ENCODE measurements around the gene DNAJC3. TPM values are rescaled to one million over a fixed set of nuclear protein-coding genes. Genes with fewer than 3 reads are reported as not detected.
"Not testable (repeated sequence)": the region's sequence is repeated elsewhere in the genome, so short reads cannot be mapped to it uniquely, and the experiment has no call there.

Gene DNAJC3
- total and polyA plus RNA-seq, 5 donors, result 14.5 to 52.2 (median 42.2) TPM

DNA sequence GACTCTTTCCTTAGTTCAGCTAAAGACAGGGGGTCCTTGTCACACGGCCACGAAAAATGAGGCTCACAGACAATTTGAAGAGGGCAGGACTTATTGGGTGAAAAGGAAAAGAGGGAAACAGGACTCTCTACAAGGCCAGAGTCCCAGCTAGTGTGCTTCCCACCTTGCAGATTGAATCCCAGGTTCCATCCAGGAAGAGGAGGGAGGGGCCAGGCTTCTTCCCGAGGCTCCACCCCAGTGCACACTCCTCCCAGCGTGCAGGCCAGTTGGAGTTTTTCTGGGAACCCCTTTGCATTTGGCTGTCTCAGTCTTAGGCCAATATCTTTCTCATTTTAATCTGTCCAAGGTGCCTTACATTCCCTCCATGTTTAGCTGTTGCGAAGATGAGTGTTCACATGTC is 106.8 kb downstream of the DNAJC3 start:
- DNase-seq (no peak), ATAC-seq (peak in 1 of 2 donors; percentile 41)
- no peaks in the 10 kb centered on the region for H3K9me3 ChIP-seq (ENCODE audit: control insufficient read depth, low read length)
- no peak overlapping the region for H3K4me3 ChIP-seq (ENCODE audit: low read length)
- WGBS, result 86% methylated on average over 5 of the region's 5 CpGs
- intact Hi-C loops (cut with DNase I), result no loop called here
- H3K4me1 ChIP-seq (ENCODE audit: control insufficient read depth, insufficient read depth, low read length), result no peaks in the 10 kb centered on the region
- no peaks in the 10 kb centered on the region for H3K27me3 ChIP-seq (ENCODE audit: control insufficient read depth, insufficient read depth)
- no peak overlapping the region for H3K27ac ChIP-seq (ENCODE audit: low read length)

DNA sequence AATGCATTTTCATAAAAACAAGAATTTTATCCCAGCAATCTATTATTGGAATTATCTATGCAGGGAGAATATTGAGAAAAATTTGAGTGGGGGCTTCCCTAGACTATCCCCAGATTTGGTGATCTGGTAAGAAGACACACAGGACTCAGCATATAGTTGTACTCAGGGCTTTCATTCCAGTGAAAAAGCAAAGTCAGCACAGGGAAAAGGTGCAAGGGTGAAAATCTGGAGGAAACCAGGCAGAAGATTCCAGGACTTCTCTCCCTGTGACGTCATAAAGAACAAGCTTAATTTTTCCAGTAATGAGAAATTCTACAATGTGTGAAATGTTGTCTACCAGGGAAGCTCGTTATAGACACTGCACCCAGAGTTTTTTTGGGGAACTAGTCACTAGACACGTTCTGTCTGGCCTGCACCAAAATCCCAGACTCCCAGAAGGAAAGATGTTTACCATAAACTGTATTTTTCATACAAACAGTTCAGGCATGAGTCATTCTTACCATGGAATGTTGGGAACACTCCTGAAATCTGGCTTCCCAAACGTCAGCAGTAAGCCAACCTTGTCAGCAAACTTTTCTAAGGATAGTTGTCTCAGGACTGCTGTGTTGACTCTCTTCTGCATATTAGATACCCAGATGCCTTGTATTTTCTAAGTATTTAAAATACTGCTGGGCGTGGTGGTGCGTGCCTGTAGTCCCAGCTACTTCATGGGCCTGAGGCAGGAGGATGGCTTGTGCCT is 107.4 kb downstream of the DNAJC3 start:
- peak in 1 of 2 donors; percentile 49 for ATAC-seq
- WGBS, result 69% methylated on average over 6 of the region's 6 CpGs
- Histone ChIP-seq H3K27ac (ENCODE audit: low read length) (no peak overlapping the region), H3K4me1 (ENCODE audit: control insufficient read depth, insufficient read depth, low read length) (no peaks in the 10 kb centered on the region), H3K27me3 (ENCODE audit: control insufficient read depth, insufficient read depth) (no peaks in the 10 kb centered on the region), H3K9me3 (ENCODE audit: control insufficient read depth, low read length) (no peaks in the 10 kb centered on the region), H3K4me3 (ENCODE audit: low read length) (no peak overlapping the region)
- no peak for DNase-seq
- intact Hi-C loops (cut with DNase I), result no loop called here

DNA sequence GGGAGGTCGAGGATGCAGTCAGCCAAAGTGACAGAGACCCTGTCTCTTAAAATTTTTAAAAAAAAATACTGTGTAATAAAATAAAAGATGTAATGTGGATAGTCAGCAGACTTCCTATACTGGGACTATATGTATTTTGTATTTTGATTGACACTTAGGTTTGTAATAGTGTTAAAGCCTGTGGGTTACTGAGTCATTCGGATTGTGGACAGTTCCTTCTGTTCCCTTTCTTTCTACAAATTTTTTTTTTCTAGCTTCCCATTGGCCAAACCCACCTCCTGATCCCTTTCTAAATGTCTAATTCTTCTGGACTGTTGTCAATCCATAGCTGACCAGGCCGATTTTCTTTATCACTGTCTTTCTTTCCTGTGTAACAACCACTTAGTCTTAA is 108.0 kb downstream of the DNAJC3 start:
- 81% methylated on average over 3 of the region's 3 CpGs for WGBS
- H3K27me3 ChIP-seq (ENCODE audit: control insufficient read depth, insufficient read depth), result no peaks in the 10 kb centered on the region
- intact Hi-C loops (cut with DNase I), result no loop called here
- DNase-seq (no peak), ATAC-seq (no peak)
- no peaks in the 10 kb centered on the region for H3K4me1 ChIP-seq (ENCODE audit: control insufficient read depth, insufficient read depth, low read length)
- no peak overlapping the region for H3K4me3 ChIP-seq (ENCODE audit: low read length)
- no peaks in the 10 kb centered on the region for H3K9me3 ChIP-seq (ENCODE audit: control insufficient read depth, low read length)
- no peak overlapping the region for H3K27ac ChIP-seq (ENCODE audit: low read length)

DNA sequence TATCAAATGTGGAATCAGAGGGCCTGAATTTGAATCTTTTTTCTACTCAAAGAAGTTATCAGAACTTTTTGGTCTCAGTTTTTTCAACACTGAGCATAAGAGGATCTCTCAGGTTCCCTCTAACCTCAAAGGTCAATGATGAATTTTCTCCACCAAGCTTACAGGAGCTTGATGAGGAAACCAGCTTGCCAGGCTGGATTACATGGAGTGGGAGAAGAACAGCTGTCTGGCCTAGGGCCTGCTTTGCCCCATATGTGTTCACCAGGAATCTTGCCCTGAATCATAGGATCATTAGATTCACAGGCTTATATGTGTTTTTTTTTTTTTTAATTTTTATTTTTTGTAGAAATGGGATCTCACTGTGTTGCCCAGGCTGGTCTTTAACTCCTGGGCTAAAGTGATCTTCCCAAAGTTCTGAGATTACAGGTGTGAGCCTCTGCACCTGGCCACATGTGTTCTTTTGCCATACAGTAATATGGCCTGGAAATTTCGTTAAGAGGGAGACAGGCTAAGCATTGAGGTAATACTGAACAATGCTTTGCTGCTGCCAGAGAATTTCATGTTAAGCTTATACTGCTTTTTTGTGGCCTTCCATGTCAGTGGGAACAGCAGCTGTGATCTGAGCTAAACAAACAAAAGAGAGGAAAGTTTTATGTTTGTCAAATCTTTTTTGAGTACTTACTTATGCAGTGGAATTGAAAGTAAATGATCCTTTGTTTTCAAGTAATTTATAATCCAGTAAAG is 110.6 kb downstream of the DNAJC3 start:
- no peak overlapping the region for H3K27ac ChIP-seq (ENCODE audit: low read length)
- H3K4me3 ChIP-seq (ENCODE audit: low read length), result no peak overlapping the region
- no peaks in the 10 kb centered on the region for H3K27me3 ChIP-seq (ENCODE audit: control insufficient read depth, insufficient read depth)
- WGBS, result 66% methylated on average over 1 of the region's 1 CpG
- intact Hi-C loops (cut with DNase I), result no loop called here
- ATAC-seq, result no peak
- DNase-seq, result no peak
- H3K9me3 ChIP-seq (ENCODE audit: control insufficient read depth, low read length), result no peaks in the 10 kb centered on the region
- H3K4me1 ChIP-seq (ENCODE audit: control insufficient read depth, insufficient read depth, low read length), result no peaks in the 10 kb centered on the region

GRCh38 chr13:95788100-95788463 is 111.1 kb downstream of the DNAJC3 start:
- no peaks in the 10 kb centered on the region for H3K9me3 ChIP-seq (ENCODE audit: control insufficient read depth, low read length)
- H3K4me1 ChIP-seq (ENCODE audit: control insufficient read depth, insufficient read depth, low read length), result no peaks in the 10 kb centered on the region
- H3K27me3 ChIP-seq (ENCODE audit: control insufficient read depth, insufficient read depth), result no peaks in the 10 kb centered on the region
- ATAC-seq, result no peak
- intact Hi-C loops (cut with DNase I), result no loop called here
- H3K4me3 ChIP-seq (ENCODE audit: low read length), result no peak overlapping the region
- DNase-seq, result no peak
- no peak overlapping the region for H3K27ac ChIP-seq (ENCODE audit: low read length)
- WGBS, result 83% methylated on average over 2 of the region's 2 CpGs

DNA sequence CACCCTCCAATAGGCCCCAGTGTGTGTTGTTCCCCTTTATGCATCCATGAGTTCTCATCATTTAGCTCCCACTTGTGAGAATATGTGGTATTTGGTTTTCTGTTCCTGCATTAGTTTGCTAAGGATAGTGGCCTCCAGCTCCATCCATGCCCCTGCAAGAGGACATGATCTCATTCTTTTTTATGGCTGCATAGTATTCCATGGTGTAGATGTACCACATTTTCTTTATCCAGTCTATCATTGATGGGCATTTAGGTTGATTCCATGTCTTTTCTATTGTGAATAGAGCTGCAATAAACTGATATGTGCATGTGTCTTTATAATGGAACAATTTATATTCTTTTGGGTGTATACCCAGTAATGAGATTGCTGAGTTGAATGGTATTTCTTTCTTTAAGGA is 112.4 kb downstream of the DNAJC3 start:
- H3K4me3 ChIP-seq (ENCODE audit: low read length); H3K27ac ChIP-seq (ENCODE audit: low read length); DNase-seq; H3K27me3 ChIP-seq (ENCODE audit: control insufficient read depth, insufficient read depth); ATAC-seq; H3K4me1 ChIP-seq (ENCODE audit: control insufficient read depth, insufficient read depth, low read length); H3K9me3 ChIP-seq (ENCODE audit: control insufficient read depth, low read length); intact Hi-C loops (cut with DNase I): not testable (repeated sequence)

- no peak for ATAC-seq
- H3K4me1 ChIP-seq (ENCODE audit: control insufficient read depth, insufficient read depth, low read length), result no peaks in the 10 kb centered on the region
- intact Hi-C loops (cut with DNase I), result no loop called here
- no peaks in the 10 kb centered on the region for H3K9me3 ChIP-seq (ENCODE audit: control insufficient read depth, low read length)
- H3K27me3 ChIP-seq (ENCODE audit: control insufficient read depth, insufficient read depth), result no peaks in the 10 kb centered on the region
- H3K4me3 ChIP-seq (ENCODE audit: low read length), result no peak overlapping the region
- H3K27ac ChIP-seq (ENCODE audit: low read length), result no peak overlapping the region
- DNase-seq, result no peak
- WGBS, result 85% methylated on average over 7 of the region's 7 CpGs
These were observed 114.3 kb downstream of the DNAJC3 start for GRCh38 chr13:95791084-95791722.

DNA sequence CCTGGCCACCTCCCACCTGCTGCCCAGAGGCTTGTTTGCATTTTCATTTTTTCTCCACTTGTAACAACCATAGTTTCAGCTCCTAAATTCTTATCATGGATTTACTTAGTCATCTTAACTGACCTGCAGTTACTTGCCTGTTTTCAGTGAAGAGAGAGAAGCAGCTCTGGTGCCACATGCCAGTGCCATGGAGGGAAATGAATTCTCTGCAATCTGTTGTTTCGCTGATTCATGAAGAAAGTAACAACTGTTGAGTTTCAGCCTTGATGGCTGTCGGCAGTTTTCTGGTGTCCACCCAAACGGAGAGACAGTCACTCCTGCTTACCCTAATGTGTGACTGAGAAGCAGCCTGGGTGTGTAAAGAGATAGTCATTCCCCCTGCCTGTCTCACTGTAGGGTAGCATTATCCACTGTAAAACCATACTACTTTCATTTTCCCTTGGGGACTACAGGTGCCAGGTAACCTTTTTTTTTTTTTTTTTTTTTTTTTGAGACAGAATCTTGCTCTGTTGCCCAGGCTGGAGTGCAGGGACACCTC is 116.1 kb downstream of the DNAJC3 start:
- H3K27ac ChIP-seq (ENCODE audit: low read length), result no peak overlapping the region
- H3K27me3 ChIP-seq (ENCODE audit: control insufficient read depth, insufficient read depth), result no peaks in the 10 kb centered on the region
- H3K9me3 ChIP-seq (ENCODE audit: control insufficient read depth, low read length), result no peaks in the 10 kb centered on the region
- H3K4me3 ChIP-seq (ENCODE audit: low read length), result no peak overlapping the region
- DNase-seq (no peak), ATAC-seq (no peak)
- no peaks in the 10 kb centered on the region for H3K4me1 ChIP-seq (ENCODE audit: control insufficient read depth, insufficient read depth, low read length)
- WGBS, result 88% methylated on average over 3 of the region's 3 CpGs
- intact Hi-C loops (cut with DNase I), result no loop called here

DNA sequence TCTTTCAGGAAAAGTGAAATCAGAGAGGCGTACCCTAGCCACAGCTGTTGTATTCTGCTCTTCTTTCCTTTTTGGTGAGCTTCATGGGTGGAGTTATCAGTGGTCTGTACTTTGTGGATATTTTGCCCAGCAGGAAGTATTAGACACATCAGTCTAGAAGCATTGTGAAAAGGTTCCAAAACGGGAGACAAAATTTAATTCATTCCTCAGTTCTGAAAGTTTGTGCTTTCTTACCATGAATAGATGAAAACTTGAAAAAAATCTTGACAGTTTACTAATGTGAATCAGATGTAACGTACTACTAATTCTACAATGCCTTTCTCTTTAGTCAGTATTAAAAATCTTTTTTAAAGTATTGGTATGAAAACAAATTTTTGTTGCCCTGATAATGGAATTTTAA is 116.8 kb downstream of the DNAJC3 start:
- H3K27me3 ChIP-seq (ENCODE audit: control insufficient read depth, insufficient read depth), result no peaks in the 10 kb centered on the region
- no peaks in the 10 kb centered on the region for H3K9me3 ChIP-seq (ENCODE audit: control insufficient read depth, low read length)
- DNase-seq, result no peak
- WGBS, result 88% methylated on average over 3 of the region's 3 CpGs
- H3K4me3 ChIP-seq (ENCODE audit: low read length), result no peak overlapping the region
- H3K4me1 ChIP-seq (ENCODE audit: control insufficient read depth, insufficient read depth, low read length), result no peaks in the 10 kb centered on the region
- intact Hi-C loops (cut with DNase I), result no loop called here
- no peak overlapping the region for H3K27ac ChIP-seq (ENCODE audit: low read length)
- no peak for ATAC-seq

- no peak overlapping the region for H3K27ac ChIP-seq (ENCODE audit: low read length)
- no peaks in the 10 kb centered on the region for H3K27me3 ChIP-seq (ENCODE audit: control insufficient read depth, insufficient read depth)
- DNase-seq, result no peak
- no peak overlapping the region for H3K4me3 ChIP-seq (ENCODE audit: low read length)
- ATAC-seq, result no peak
- intact Hi-C loops (cut with DNase I), result no loop called here
- no peaks in the 10 kb centered on the region for H3K9me3 ChIP-seq (ENCODE audit: control insufficient read depth, low read length)
- H3K4me1 ChIP-seq (ENCODE audit: control insufficient read depth, insufficient read depth, low read length), result no peaks in the 10 kb centered on the region
- WGBS, result 91% methylated on average over 2 of the region's 2 CpGs
These were observed 120.1 kb downstream of the DNAJC3 start for GRCh38 chr13:95797016-95797415.

GRCh38 chr13:95800436-95800835 is 123.5 kb downstream of the DNAJC3 start:
- 75% methylated on average over 1 of the region's 1 CpG for WGBS
- DNase-seq, result no peak
- H3K27ac ChIP-seq (ENCODE audit: low read length), result no peak overlapping the region
- no peaks in the 10 kb centered on the region for H3K4me1 ChIP-seq (ENCODE audit: control insufficient read depth, insufficient read depth, low read length)
- intact Hi-C loops (cut with DNase I), result no loop called here
- no peaks in the 10 kb centered on the region for H3K9me3 ChIP-seq (ENCODE audit: control insufficient read depth, low read length)
- H3K27me3 ChIP-seq (ENCODE audit: control insufficient read depth, insufficient read depth), result no peaks in the 10 kb centered on the region
- no peak overlapping the region for H3K4me3 ChIP-seq (ENCODE audit: low read length)
- ATAC-seq, result no peak
